NCI-H2227 (cell line): ENCODE data around the gene CACNA2D1.

Source experiments
- DNase-seq: peaks from one replicate; lab custom pipeline; 2025; ENCODE audit not compliant: unreplicated experiment; lab: John Stamatoyannopoulos, UW

The CACNA2D1 gene

DNA sequence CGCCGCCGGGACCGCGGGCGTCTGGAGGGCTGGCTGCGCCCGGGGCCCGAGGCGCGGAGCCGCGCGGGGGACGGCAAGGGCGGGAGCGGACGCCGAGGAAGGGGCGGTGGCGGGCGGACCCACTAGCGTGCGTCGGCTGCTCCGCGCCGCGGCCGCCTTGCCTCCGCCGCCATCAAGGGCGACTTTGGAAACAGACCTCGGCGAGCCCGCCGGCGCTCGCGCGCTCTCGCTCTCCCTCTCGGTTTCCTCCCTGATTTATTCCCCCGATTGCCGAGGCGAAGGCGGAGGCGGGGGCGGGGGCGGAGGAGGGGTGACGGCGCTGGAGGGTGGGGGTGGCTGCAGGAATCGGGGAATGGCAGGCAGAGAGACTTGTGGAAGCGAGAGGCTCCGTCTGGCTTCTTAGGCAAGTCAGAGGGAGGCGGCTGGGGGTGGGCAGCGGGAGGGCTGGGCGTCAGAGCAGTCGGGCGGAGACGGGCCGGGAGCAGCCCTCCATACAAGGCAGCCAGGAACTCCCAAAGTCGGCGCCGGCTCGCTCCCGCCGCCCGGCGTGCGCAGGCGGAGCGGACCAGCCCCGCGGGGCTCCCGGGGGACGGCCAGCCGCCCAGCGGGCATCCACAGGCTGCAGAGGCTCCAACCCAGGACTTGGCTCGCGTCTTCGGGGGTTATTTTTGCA lies at the start of gene CACNA2D1:
TSS of gene CACNA2D1 (minus strand) at position 231 of the 673 bp plus-strand sequence.
- peak; percentile 92 for DNase-seq

- peak; percentile 22 for DNase-seq
Measured at GRCh38 chr7:82481499-82482097, 38.0 kb upstream of the CACNA2D1 start.

- DNase-seq = no peak
Measured at GRCh38 chr7:82477733-82478515, 34.3 kb upstream of the CACNA2D1 start.

GRCh38 chr7:82472966-82473365 lies 29.4 kb upstream of the CACNA2D1 start:
- no peak for DNase-seq

DNA sequence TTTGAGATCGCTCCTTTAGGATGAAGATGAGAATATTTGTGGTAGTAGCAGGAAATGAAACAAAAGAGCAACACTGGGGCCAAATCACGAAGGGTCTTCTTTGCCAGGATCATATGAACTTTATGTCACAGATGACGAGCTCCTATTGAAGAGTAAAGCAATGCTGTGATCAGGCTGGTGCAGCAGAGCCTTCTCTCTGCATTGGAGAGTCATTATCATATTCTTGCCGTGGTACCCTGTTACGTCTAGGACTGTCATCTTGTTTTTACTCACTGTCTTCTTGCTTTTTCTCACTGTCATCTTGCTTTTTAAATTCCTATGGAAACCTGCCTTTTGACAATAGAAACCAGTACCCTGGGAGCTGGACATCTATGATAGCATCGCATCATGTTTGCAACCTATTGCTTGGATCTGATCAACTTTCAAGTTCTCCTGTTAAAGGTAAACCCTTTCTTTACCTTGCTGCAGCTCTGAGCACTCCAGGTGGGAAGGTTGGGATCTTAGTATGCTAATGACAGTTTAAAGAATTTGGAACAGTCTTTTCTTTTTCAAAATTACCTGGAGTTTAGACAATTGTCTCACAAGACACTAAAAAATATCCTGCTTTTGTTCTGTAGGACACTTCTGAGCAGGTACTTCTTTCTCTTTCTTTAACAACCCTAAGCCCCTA lies 27.9 kb upstream of the CACNA2D1 start:
- DNase-seq = no peak

DNA sequence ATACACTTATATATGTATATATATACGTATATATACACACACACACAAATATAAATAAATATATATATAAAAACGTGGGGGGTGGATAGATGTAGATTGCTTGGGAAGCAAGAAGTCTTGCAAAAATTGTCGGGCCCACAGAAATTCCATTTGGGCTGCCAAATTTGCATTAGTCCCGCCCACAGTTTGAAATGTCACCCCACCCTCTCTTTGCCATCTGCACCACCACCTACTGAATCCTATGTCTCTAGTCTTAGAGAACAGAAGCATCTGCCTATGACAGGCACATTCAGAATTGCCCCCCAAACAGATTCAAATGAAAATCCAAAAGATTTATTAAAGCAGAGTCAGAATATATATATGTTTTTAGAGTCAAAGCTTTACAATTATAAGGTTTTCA lies 25.6 kb upstream of the CACNA2D1 start:
- DNase-seq = no peak

DNA sequence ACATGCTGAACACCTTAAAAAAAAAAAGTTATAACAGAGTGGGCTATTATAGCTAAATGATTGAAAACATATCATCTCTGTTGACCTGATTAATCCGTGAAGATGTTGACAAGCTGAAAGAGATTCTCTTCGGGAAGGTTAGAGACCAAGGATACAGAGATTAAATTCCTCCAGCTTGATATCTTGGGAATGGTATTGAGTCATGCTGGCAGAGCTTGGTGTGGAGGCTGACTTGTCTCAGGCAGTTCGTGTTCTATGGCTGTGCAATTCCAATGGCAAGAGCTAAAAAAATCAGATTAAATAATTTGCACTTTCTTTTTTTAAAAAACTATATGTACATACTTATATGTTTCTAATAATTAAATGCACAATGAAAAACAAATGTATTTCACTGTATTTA lies 24.9 kb upstream of the CACNA2D1 start:
- no peak for DNase-seq

GRCh38 chr7:82467020-82467419 lies 23.4 kb upstream of the CACNA2D1 start:
- DNase-seq = no peak

DNA sequence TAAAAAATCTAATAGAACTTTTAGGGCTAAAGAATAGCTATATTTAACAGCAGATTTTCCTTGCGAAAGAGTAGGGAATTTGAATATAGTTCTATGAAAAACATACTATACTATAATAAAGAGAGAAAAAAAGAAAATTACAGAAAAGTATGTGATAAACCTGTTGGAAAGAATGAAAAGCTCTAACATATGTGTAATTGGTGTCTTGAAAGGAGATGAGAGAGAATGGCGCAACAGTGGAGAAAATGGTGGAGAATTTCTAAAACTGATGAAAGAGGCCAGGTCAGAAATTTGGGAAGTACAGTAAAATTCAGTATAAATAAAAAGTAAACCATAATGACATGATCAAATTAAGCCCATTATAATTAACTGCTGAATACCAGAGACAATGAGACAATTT lies 20.8 kb upstream of the CACNA2D1 start:
- no peak for DNase-seq

DNA sequence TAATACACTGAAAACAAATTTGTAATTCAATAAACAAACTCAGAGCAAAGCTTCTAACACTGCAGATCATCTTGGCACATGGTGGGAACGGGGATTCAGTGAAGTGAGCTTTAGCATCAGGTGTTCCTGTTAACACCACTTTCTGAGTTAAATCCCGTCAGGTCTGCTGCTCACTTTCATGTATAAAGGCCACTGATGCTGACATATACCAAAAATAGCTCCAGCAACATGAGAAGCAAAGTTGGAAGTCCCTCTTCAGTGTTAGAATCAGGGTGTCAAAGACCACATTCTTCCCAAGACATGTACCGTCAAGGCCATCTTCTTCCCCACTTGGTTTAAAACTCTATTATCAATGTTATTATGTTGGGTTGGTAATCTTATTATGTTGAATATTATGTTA lies 11.7 kb upstream of the CACNA2D1 start:
- no peak for DNase-seq

DNA sequence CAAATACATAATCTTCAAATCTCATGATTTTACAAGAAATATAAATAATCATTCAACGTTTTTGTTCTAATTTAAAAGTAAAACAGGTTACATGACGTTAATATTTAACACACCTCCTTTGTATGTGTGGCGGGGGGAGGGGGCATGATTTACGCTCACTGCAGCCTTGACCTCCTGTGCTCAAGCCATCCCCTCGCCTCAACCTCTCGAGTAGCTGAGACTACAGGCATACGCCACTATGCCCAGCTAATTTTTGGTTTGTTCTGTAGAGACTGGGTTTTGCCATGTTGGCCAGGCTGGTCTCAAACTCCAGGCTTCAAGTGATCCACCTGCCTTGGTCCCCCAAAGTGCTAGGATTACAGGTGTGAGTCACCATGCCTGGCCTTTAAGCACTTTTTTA lies 7.2 kb upstream of the CACNA2D1 start:
- no peak for DNase-seq

DNA sequence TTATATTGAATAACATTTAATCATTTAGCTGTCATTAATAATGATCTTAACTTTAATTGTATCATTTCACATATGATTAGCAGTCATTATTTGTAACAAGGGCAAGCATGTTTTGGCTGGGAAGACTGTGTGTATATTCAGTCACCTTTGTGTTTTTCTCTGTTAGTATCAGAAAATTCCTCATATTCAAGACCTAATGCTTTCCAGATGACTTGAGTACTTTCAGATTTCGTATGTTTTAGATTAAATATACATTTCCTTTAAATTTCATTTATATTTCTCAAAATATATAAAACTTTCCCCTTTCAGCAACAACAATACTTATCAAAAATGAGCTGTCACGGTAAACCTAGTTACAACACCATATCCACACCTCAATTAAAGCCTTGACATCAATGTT lies 6.3 kb upstream of the CACNA2D1 start:
- DNase-seq = no peak

GRCh38 chr7:82446897-82447296 lies 3.3 kb upstream of the CACNA2D1 start:
- DNase-seq = no peak

- peak; percentile 37 for DNase-seq
Measured at GRCh38 chr7:82445271-82445670, 1.7 kb upstream of the CACNA2D1 start.

GRCh38 chr7:82444220-82444909 lies 788 bp upstream of the CACNA2D1 start:
- peak; percentile 79 for DNase-seq

DNA sequence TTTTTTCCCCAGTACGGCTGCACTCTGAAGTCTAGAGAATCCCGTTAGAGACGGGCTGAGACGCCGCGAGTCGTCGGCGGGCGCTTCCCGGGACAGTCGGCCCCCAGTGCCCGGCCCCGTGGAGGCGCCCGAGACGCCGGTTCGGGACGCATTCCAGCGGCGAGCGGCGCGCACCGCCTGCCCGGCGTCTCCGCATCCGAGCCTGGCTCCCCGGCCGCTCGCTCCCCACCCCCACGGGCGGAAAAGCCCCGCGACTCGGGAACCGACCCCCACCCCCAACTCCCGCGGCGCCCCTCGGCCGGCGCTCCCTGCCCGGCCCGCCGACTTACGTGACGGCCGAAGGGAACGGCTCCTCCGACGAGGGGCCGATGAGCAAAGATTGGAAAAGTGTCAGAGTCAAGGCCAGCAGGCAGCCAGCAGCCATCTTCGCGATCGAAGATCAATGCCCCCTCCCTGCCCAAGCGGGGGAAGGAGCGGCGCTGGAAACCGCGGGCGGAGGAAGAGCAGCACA lies 486 bp downstream of the CACNA2D1 start:
- no peak for DNase-seq

- DNase-seq = peak; percentile 65
Measured at GRCh38 chr7:82442492-82443035, 1.0 kb downstream of the CACNA2D1 start.

- no peak for DNase-seq
Measured at GRCh38 chr7:82441669-82442478, 1.7 kb downstream of the CACNA2D1 start.

GRCh38 chr7:82438521-82438920 lies 5.1 kb downstream of the CACNA2D1 start:
- peak; percentile 24 for DNase-seq

DNA sequence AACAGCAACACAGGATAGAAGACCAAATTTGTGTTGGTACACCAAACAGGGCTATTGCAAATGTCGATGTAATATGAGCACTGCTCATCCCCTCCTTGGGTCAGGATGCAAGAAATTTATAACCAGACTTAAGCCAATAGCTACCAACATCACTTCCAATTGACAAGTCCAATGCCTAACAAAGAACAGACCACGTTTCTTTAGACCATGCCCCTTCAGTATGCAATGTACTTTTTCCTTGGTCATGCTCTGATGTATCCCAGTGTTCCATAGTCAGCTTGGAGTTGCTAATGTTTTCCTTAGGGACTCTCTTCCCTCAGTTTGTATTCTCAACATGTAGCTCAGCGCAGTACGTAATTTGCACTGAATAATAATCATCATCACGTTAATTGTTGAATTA lies 7.8 kb downstream of the CACNA2D1 start:
- no peak for DNase-seq
